SK-N-SH (cell line): Measurements from ENCODE around the gene SERPINA12. TPM values are rescaled to one million over a fixed set of nuclear protein-coding genes. Genes with fewer than 3 reads are reported as not detected.

Experiments
- CTCF ChIA-PET: fragments of 300-600, 350-600 bp; formaldehyde crosslinking; extraction: SDS; loops from one replicate; lab custom pipeline; 2021; lab: Yijun Ruan, JAX
- POLR2A ChIA-PET: fragments of 350-600 bp; sonication (Branson Sonifier 250); formaldehyde crosslinking; extraction: SDS; loops from one replicate; lab custom pipeline; 2020; ENCODE audit warnings: antibody characterized with exemption, inconsistent platforms; lab: Yijun Ruan, JAX
- DNase-seq: peaks from one replicate; pipeline ENCODE4 v3.0.0; 2012
- H2AFZ ChIP-seq: fragments of 200-600 bp; sonication (generic); 2 replicates; pipeline ENCODE4 v1.8.1; 2016; ENCODE audit warnings: antibody characterized with exemption, mild to moderate bottlenecking, low read depth
- H3F3A ChIP-seq: fragments of 200-600 bp; sonication (generic); replicated peaks from 2 replicates; pipeline ENCODE3; 2016; ENCODE audit warnings: antibody characterized with exemption, mild to moderate bottlenecking; ENCODE audit not compliant: insufficient read depth
- H3K27ac ChIP-seq, 2 experiments: fragments of 200-500 bp in 1 of 2; fragments of 200-600 bp in 1 of 2; sonication (Bioruptor generic) in 1 of 2; sonication (generic), shearing (Covaris generic) in 1 of 2; 2 replicates each; pipeline versions ENCODE4 v1.5.1 to v1.6.1; 2014 to 2016; ENCODE audit warnings: low read depth in 2 of 2, inconsistent platforms in 1 of 2, low read length in 1 of 2, mild to moderate bottlenecking in 1 of 2, mixed read lengths in 1 of 2
- H3K27me3 ChIP-seq: fragments of 200-600 bp; sonication (generic), shearing (Covaris generic); 2 replicates; pipeline ENCODE4 v1.6.1; 2016; ENCODE audit warnings: mixed run types; ENCODE audit not compliant: insufficient read depth
- H3K36me3 ChIP-seq, 2 experiments: fragments of 200-500 bp in 1 of 2; fragments of 200-600 bp in 1 of 2; sonication (Bioruptor generic) in 1 of 2; sonication (generic) in 1 of 2; replicated peaks in 1 of 2; 2 replicates each; pipeline versions ENCODE3 to v1.5.1; 2014 to 2016; ENCODE audit warnings: low read length in 1 of 2, mild to moderate bottlenecking in 1 of 2; ENCODE audit not compliant: insufficient read depth in 2 of 2, control insufficient read depth in 1 of 2
- H3K4me1 ChIP-seq, 2 experiments: fragments of 200-500 bp in 1 of 2; fragments of 200-600 bp in 1 of 2; sonication (Bioruptor generic) in 1 of 2; sonication (generic), shearing (Covaris generic) in 1 of 2; 2 replicates each; pipeline versions ENCODE4 v1.5.1 to v1.6.1; 2014 to 2016; ENCODE audit warnings: low read depth in 1 of 2, low read length in 1 of 2, mixed run types in 1 of 2; ENCODE audit not compliant: insufficient read depth in 2 of 2, control insufficient read depth in 1 of 2
- H3K4me2 ChIP-seq: fragments of 200-600 bp; sonication (generic), shearing (Covaris generic); 2 replicates; pipeline ENCODE4 v1.6.1; 2017; ENCODE audit warnings: mixed run types
- H3K4me3 ChIP-seq, 2 experiments: fragments of 200-500 bp in 1 of 2; fragments of 200-600 bp in 1 of 2; sonication (Bioruptor generic) in 1 of 2; sonication (generic), shearing (Covaris generic) in 1 of 2; 2 replicates each; pipeline versions ENCODE4 v1.5.1 to v1.8.1; 2014 to 2016; ENCODE audit warnings: low read depth in 2 of 2, inconsistent platforms in 1 of 2, low read length in 1 of 2, mild to moderate bottlenecking in 1 of 2, mixed read lengths in 1 of 2, moderate library complexity in 1 of 2
- H3K79me2 ChIP-seq: fragments of 200-600 bp; sonication (generic); 2 replicates; pipeline ENCODE4 v1.8.1; 2017; ENCODE audit warnings: mild to moderate bottlenecking; ENCODE audit not compliant: insufficient read depth
- H3K9ac ChIP-seq: fragments of 200-600 bp; sonication (generic); 2 replicates; pipeline ENCODE4 v1.6.1; 2017; ENCODE audit warnings: mixed run types
- H3K9me2 ChIP-seq: fragments of 200-600 bp; sonication (generic); 2 replicates; pipeline ENCODE4 v1.6.1; 2017; ENCODE audit warnings: mixed run types
- H3K9me3 ChIP-seq: fragments of 200-600 bp; sonication (generic); 2 replicates; pipeline ENCODE4 v1.6.1; 2017; ENCODE audit warnings: mixed run types, mild to moderate bottlenecking, moderate library complexity
- H4K20me1 ChIP-seq: fragments of 200-600 bp; sonication (generic); 2 replicates; pipeline ENCODE4 v1.6.1; 2017; ENCODE audit warnings: mild to moderate bottlenecking, mixed run types; ENCODE audit not compliant: insufficient read depth
- CTCF ChIP-seq: fragments of 200-600 bp; sonication (generic); IDR thresholded peaks from 2 replicates; pipeline ENCODE4 v1.6.1; 2017; ENCODE audit warnings: antibody characterized with exemption, mild to moderate bottlenecking, moderate library complexity
- FOXJ3 ChIP-seq: sonication (generic); formaldehyde crosslinking; IDR thresholded peaks from 2 replicates; pipeline ENCODE4 v1.5.1; 2020; ENCODE audit warnings: mild to moderate bottlenecking, missing genetic modification reagents
- GABPA ChIP-seq: IDR thresholded peaks from 2 replicates; pipeline ENCODE4 v1.4.0; 2012; ENCODE audit warnings: low read depth, mild to moderate bottlenecking
- IRF3 ChIP-seq: fragments of 150-350 bp; IDR thresholded peaks from 2 replicates; pipeline ENCODE4 v1.6.1; 2016; ENCODE audit warnings: mild to moderate bottlenecking, low read depth, low read length
- NFIC ChIP-seq: IDR thresholded peaks from 2 replicates; pipeline ENCODE4 v1.4.0; 2012; ENCODE audit warnings: borderline replicate concordance
- NRF1 ChIP-seq: IDR thresholded peaks from 2 replicates; pipeline ENCODE4 v1.6.1; 2012; ENCODE audit warnings: low read depth, mild to moderate bottlenecking, low read length
- RAD21 ChIP-seq: IDR thresholded peaks from 2 replicates; pipeline ENCODE4 v1.6.1; 2012; ENCODE audit warnings: mild to moderate bottlenecking, low read length
- REST ChIP-seq: IDR thresholded peaks from 2 replicates; pipeline ENCODE4 v1.6.1; 2012; ENCODE audit warnings: mild to moderate bottlenecking, low read depth, low read length, moderate library complexity
- SMC3 ChIP-seq: IDR thresholded peaks from 2 replicates; pipeline ENCODE4 v1.6.1; 2012; ENCODE audit warnings: low read depth, low read length, improper control_type of control experiment
- TCF12 ChIP-seq: IDR thresholded peaks from 2 replicates; pipeline ENCODE4 v1.4.0; 2012
- TEAD4 ChIP-seq: IDR thresholded peaks from 2 replicates; pipeline ENCODE4 v1.4.0; 2012; ENCODE audit warnings: mild to moderate bottlenecking, borderline replicate concordance; ENCODE audit not compliant: insufficient read depth
- USF1 ChIP-seq: IDR thresholded peaks from 2 replicates; pipeline ENCODE4 v1.4.0; 2012; ENCODE audit warnings: low read depth, borderline replicate concordance
- WGBS: methylation state at CpG from one replicate; pipeline ENCODE4 v1.1.6; 2017; ENCODE audit warnings: low lambda C conversion rate; 5-methylcytosine and 5-hydroxymethylcytosine counted together
- polyA plus RNA-seq, 3 experiments: library from polyadenylated mRNA; depleted of rRNA; stranded (reverse); fragments of >200 nt; gene quantifications; 2 replicates each; pipeline ENCODE4 v1.2.3, GENCODE V29; 2012

SERPINA12 gene
- polyA plus RNA-seq, 1 of the 3 experiments (the other 2 are of a cell fraction): not detected

GRCh38 chr14:94483729-94484275 is 25.5 kb downstream of the SERPINA12 start:
- no peak overlapping the region for H3K4me2 ChIP-seq

GRCh38 chr14:94483071-94483451 is 26.2 kb downstream of the SERPINA12 start:
- Histone ChIP-seq H3K27me3 (no peaks in the 10 kb centered on the region), H3K27ac (no peak overlapping the region), H3K9me3 (no peaks in the 10 kb centered on the region), H3K9me2 (no peaks in the 10 kb centered on the region), H3K4me1 (peaks cover 3 to 4% of the 10 kb centered on the region in 2 experiments; a peak in 2 of 4 replicates), H3K79me2 (no peaks in the 10 kb centered on the region), H4K20me1 (no peaks in the 10 kb centered on the region), H2AFZ (no peak overlapping the region), H3K4me2 (no peak overlapping the region), H3K4me3 (no peak overlapping the region), H3F3A (peaks cover 4% of the 10 kb centered on the region), H3K36me3 (no peaks in the 10 kb centered on the region), H3K9ac (no peak overlapping the region)
- CTCF ChIA-PET: no interaction called here
- DNase-seq: no peak
- POLR2A ChIA-PET: no interaction called here
- 82% methylated on average over 10 of the region's 10 CpGs for WGBS
- TF ChIP-seq NRF1 (no peak), CTCF (no peak), REST (no peak), GABPA (no peak)

More at GRCh38 chr14:94483729-94484275, 25.5 kb downstream of the SERPINA12 start:
- CTCF ChIA-PET: no interaction called here
- H3K27ac ChIP-seq: no peak overlapping the region
- WGBS: 57% methylated on average over 7 of the region's 7 CpGs
- no peak overlapping the region for H2AFZ ChIP-seq
- H3K9me3 ChIP-seq: no peaks in the 10 kb centered on the region
- TF ChIP-seq FOXJ3 (CRISPR knock-in tag) (no peak), USF1 (no peak), RAD21 (no peak), NFIC (no peak), TEAD4 (no peak), CTCF (no peak), IRF3 (no peak), TCF12 (no peak), SMC3 (no peak)
- H3K79me2 ChIP-seq: no peaks in the 10 kb centered on the region
- H3K4me1 ChIP-seq: peaks cover 3 to 4% of the 10 kb centered on the region in 2 experiments; a peak in 2 of 4 replicates
- H3K9me2 ChIP-seq: no peaks in the 10 kb centered on the region
- DNase-seq: no peak
- H3K36me3 ChIP-seq: no peaks in the 10 kb centered on the region
- no peaks in the 10 kb centered on the region for H4K20me1 ChIP-seq
- no peak overlapping the region for H3K4me3 ChIP-seq
- H3F3A ChIP-seq: peaks cover 4% of the 10 kb centered on the region
- POLR2A ChIA-PET: no interaction called here
- no peak overlapping the region for H3K9ac ChIP-seq
- H3K27me3 ChIP-seq: no peaks in the 10 kb centered on the region
